Muscle of leg (tissue), 11 donors: Measurements from ENCODE around the gene INPP5J. TPM values are rescaled to one million over a fixed set of nuclear protein-coding genes. Genes with fewer than 3 reads are reported as not detected.

Experiments
- DNase-seq: peaks from one replicate; pipeline ENCODE4 v3.0.0; 2013
- H3K27ac ChIP-seq: one replicate; pipeline ENCODE4 v1.5.1; 2013; ENCODE audit warnings: mild to moderate bottlenecking, low read length, control low read depth
- H3K27me3 ChIP-seq: one replicate; pipeline ENCODE4 v1.6.1; 2013; ENCODE audit warnings: low read length; ENCODE audit not compliant: control insufficient read depth, insufficient read depth
- H3K36me3 ChIP-seq: one replicate; pipeline ENCODE4 v1.6.1; 2013; ENCODE audit warnings: low read length; ENCODE audit not compliant: control insufficient read depth, insufficient read depth
- H3K4me1 ChIP-seq: one replicate; pipeline ENCODE4 v1.6.1; 2013; ENCODE audit warnings: low read length; ENCODE audit not compliant: control insufficient read depth, insufficient read depth
- H3K4me3 ChIP-seq: one replicate; pipeline ENCODE4 v1.5.1; 2013; ENCODE audit warnings: low read length, control low read depth
- H3K9me3 ChIP-seq: replicated peaks from 2 replicates; pipeline ENCODE4 v1.6.1; 2013; ENCODE audit warnings: low read depth, low read length; ENCODE audit not compliant: control insufficient read depth
- WGBS: methylation state at CpG from one replicate; pipeline ENCODE4 v1.1.5; 2013; ENCODE audit warnings: missing lambda C conversion rate; ENCODE audit not compliant: insufficient coverage; 5-methylcytosine and 5-hydroxymethylcytosine counted together
- polyA plus RNA-seq, 8 donors: library from polyadenylated mRNA; unstranded; fragments of 120-200 nt; gene quantifications; one replicate each; pipeline versions ENCODE4 v1.2.1 to v1.2.3, GENCODE V29; 2013; ENCODE audit warnings: inconsistent platforms in 1 of 8, low replicate concordance in 1 of 8; ENCODE audit not compliant: insufficient read length in 8 of 8, insufficient read depth in 1 of 8
- total RNA-seq: library from RNA; stranded (reverse); fragments of 120-200 nt; gene quantifications from one replicate; pipeline ENCODE4 v1.2.4, GENCODE V29; 2013

Gene INPP5J
- total and polyA plus RNA-seq, 9 donors: 0.35 to 1.7 (median 1.1) TPM

- DNase-seq: no peak
- H3K4me1 ChIP-seq: peaks cover 5% of the 10 kb centered on the region
- no peak overlapping the region for H3K4me3 ChIP-seq
- H3K27me3 ChIP-seq: peaks cover 2% of the 10 kb centered on the region
- H3K27ac ChIP-seq: peak overlapping the region; percentile 7
- H3K9me3 ChIP-seq: peaks cover 7% of the 10 kb centered on the region
- no CpG with 5 or more reads among the region's 1 CpG for WGBS
- H3K36me3 ChIP-seq: no peaks in the 10 kb centered on the region
These were observed 25.7 kb downstream of the INPP5J start for GRCh38 chr22:31148488-31148887.

- DNase-seq: peak; percentile 70
- H3K27me3 ChIP-seq: peaks cover 2% of the 10 kb centered on the region
- peaks cover 7% of the 10 kb centered on the region for H3K9me3 ChIP-seq
- no peak overlapping the region for H3K4me3 ChIP-seq
- 16% methylated on average over 5 of the region's 5 CpGs for WGBS
- H3K36me3 ChIP-seq: no peaks in the 10 kb centered on the region
- peak overlapping the region; percentile 7 for H3K27ac ChIP-seq
- H3K4me1 ChIP-seq: peaks cover 5% of the 10 kb centered on the region
These were observed 26.3 kb downstream of the INPP5J start for GRCh38 chr22:31148953-31149627.

GRCh38 chr22:31150615-31151014 is 27.8 kb downstream of the INPP5J start:
- H3K4me1 ChIP-seq: peaks cover 5% of the 10 kb centered on the region
- H3K27ac ChIP-seq: no peak overlapping the region
- H3K27me3 ChIP-seq: peaks cover 2% of the 10 kb centered on the region
- WGBS: no CpG with 5 or more reads among the region's 3 CpGs
- H3K4me3 ChIP-seq: no peak overlapping the region
- H3K9me3 ChIP-seq: peaks cover 7% of the 10 kb centered on the region
- H3K36me3 ChIP-seq: no peaks in the 10 kb centered on the region
- no peak for DNase-seq

- no CpG with 5 or more reads among the region's 2 CpGs for WGBS
- peaks cover 7% of the 10 kb centered on the region for H3K9me3 ChIP-seq
- no peaks in the 10 kb centered on the region for H3K36me3 ChIP-seq
- H3K4me1 ChIP-seq: peaks cover 8% of the 10 kb centered on the region
- no peak for DNase-seq
- peaks cover 2% of the 10 kb centered on the region for H3K27me3 ChIP-seq
- no peak overlapping the region for H3K27ac ChIP-seq
- no peak overlapping the region for H3K4me3 ChIP-seq
These were observed 29.1 kb downstream of the INPP5J start for GRCh38 chr22:31151872-31152271.

GRCh38 chr22:31153357-31153756 is 30.6 kb downstream of the INPP5J start:
- H3K27ac ChIP-seq: no peak overlapping the region
- no peaks in the 10 kb centered on the region for H3K36me3 ChIP-seq
- H3K4me3 ChIP-seq: no peak overlapping the region
- peaks cover 8% of the 10 kb centered on the region for H3K4me1 ChIP-seq
- WGBS: 50% methylated on average over 1 of the region's 3 CpGs
- H3K9me3 ChIP-seq: no peaks in the 10 kb centered on the region
- H3K27me3 ChIP-seq: no peaks in the 10 kb centered on the region
- DNase-seq: no peak

- no CpG with 5 or more reads among the region's 1 CpG for WGBS
- H3K4me3 ChIP-seq: no peak overlapping the region
- peak overlapping the region; percentile 6 for H3K27ac ChIP-seq
- peaks cover 2% of the 10 kb centered on the region for H3K4me1 ChIP-seq
- DNase-seq: no peak
- no peaks in the 10 kb centered on the region for H3K36me3 ChIP-seq
- no peaks in the 10 kb centered on the region for H3K27me3 ChIP-seq
- no peaks in the 10 kb centered on the region for H3K9me3 ChIP-seq
These were observed 32.2 kb downstream of the INPP5J start for GRCh38 chr22:31154975-31155374.

GRCh38 chr22:31155422-31155821 is 32.7 kb downstream of the INPP5J start:
- peak overlapping the region; percentile 6 for H3K27ac ChIP-seq
- no peaks in the 10 kb centered on the region for H3K27me3 ChIP-seq
- no CpG with 5 or more reads among the region's 3 CpGs for WGBS
- peak; percentile 65 for DNase-seq
- H3K4me3 ChIP-seq: no peak overlapping the region
- peaks cover 2% of the 10 kb centered on the region for H3K4me1 ChIP-seq
- H3K36me3 ChIP-seq: no peaks in the 10 kb centered on the region
- no peaks in the 10 kb centered on the region for H3K9me3 ChIP-seq

- Histone ChIP-seq H3K4me1 (peaks cover 15% of the 10 kb centered on the region), H3K9me3 (no peaks in the 10 kb centered on the region), H3K27me3 (no peaks in the 10 kb centered on the region), H3K27ac (peak overlapping the region; percentile 67), H3K36me3 (peaks cover 12% of the 10 kb centered on the region), H3K4me3 (peak overlapping the region; percentile 74)
- under 1% methylated on average over 28 of the region's 32 CpGs for WGBS
- no peak for DNase-seq
These were observed 37.7 kb downstream of the INPP5J start for GRCh38 chr22:31160328-31160978.

- H3K4me3 ChIP-seq: no peak overlapping the region
- no peaks in the 10 kb centered on the region for H3K9me3 ChIP-seq
- no peak overlapping the region for H3K27ac ChIP-seq
- H3K4me1 ChIP-seq: peaks cover 12% of the 10 kb centered on the region
- H3K27me3 ChIP-seq: no peaks in the 10 kb centered on the region
- H3K36me3 ChIP-seq: peaks cover 20% of the 10 kb centered on the region
- DNase-seq: no peak
These were observed 38.6 kb downstream of the INPP5J start for GRCh38 chr22:31161386-31161785.

- Histone ChIP-seq H3K9me3 (no peaks in the 10 kb centered on the region), H3K27me3 (no peaks in the 10 kb centered on the region), H3K4me1 (peaks cover 12% of the 10 kb centered on the region), H3K36me3 (peaks cover 20% of the 10 kb centered on the region), H3K27ac (no peak overlapping the region), H3K4me3 (no peak overlapping the region)
- no peak for DNase-seq
- WGBS: 87% methylated on average over 3 of the region's 5 CpGs
These were observed 39.4 kb downstream of the INPP5J start for GRCh38 chr22:31162015-31162765.
